HG03558 (cell line): ENCODE measurements around the gene TRMT112.

Experiments
- ATAC-seq: cut with Tn5 transposase; IDR thresholded peaks from one replicate; pipeline ENCODE4 v1.9.1; 2021; ENCODE audit warnings: moderate number of reproducible peaks; ENCODE audit not compliant: unreplicated experiment; ENCODE audit errors: extremely low read depth

The TRMT112 gene

DNA sequence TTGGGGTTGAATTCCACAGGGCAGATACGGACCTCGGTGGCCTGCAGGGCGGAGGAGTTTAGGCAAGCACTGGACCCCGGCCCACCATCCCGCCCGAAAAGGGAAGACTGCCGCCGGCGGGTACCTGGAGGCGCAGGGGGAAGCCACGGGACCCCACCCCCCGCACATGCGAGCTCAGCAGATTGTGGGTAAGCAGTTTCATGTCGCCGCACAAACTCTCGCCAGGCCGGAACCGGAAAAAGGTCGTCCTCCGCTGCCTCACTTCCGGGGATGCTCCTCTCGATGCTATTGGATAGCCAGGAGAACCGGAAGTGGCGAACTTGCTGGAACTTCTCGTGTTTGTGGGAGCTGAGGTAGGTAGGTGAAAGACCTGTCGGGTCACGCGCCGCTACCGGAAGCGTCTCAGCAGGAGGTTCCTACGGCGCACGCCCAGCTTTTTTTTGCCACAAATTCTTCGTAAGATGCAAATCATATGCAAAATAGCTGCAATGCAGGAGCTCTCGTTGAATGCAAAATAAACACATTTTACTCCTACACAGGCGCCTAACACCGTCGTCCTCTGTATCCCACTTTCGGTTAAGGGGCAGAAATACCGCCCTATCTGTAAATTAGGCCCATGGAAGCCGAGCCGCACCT is at the start of gene TRMT112:
Gene TRMT112 (minus strand): TSS at position 235 of the 636 bp plus-strand sequence. CDS start 33 bp downstream, at position 202.
- ATAC-seq, result peak; percentile 24

DNA sequence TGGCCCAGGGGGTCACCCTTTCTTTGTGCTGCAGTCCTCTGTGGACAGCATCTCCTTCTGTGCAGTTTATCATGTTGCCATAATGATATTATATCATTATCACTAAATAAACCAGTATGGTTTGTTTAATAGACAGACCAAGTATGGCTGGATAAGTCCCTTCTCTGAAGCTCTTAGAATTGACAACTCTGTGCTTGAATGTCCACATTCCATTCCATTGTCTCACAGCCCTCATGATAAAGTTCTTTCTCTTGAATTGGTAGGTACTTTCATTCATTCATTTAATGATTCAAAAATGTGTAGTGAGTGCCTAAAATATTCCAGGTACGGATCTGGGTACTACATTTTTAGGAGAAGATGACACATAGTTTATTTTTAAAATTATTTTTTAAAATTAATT is 49.4 kb upstream of the TRMT112 start:
- no peak for ATAC-seq

GRCh38 chr11:64364911-64365310 is 47.6 kb upstream of the TRMT112 start:
- no peak for ATAC-seq

- ATAC-seq, result no peak
Measured at GRCh38 chr11:64364435-64364834, 47.1 kb upstream of the TRMT112 start.

- ATAC-seq, result no peak
Measured at GRCh38 chr11:64362339-64362738, 45.0 kb upstream of the TRMT112 start.

DNA sequence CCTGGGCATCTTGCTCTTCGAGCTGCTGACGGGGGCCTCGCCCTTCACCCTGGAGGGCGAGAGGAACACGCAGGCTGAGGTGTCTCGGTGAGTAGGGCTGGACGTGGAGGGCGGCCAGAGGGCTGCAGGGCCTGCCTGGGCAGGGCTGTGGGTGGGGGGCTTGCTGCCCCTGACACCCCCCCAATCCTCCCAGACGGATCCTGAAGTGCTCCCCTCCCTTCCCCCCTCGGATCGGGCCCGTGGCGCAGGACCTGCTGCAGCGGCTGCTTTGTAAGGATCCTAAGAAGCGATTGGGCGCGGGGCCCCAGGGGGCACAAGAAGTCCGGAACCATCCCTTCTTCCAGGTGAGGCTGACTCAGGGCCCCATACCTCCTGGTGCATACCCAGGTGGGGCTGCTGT is 44.3 kb upstream of the TRMT112 start:
- ATAC-seq, result no peak

DNA sequence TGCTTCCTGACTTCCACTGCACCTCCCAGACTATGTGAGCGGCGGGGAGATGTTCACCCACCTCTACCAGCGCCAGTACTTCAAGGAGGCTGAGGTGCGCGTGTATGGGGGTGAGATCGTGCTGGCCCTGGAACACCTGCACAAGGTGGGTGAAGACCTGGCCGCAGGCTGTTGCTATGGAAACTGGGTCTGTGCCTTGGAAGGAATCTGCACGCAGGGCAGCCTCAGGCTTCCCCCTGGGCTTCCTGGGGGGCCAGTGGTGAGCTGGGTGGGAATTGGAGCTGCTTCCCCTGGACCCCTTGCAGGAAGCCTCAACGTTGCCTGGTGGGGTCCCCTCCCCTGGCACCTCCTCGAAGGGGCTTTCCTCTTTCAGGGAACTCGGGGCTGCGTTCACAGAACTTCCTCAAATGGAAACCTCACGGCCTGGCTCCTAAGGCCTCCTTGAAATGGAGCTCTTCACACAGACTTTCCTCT is 43.1 kb upstream of the TRMT112 start:
- ATAC-seq, result no peak

GRCh38 chr11:64359712-64360445 is 42.5 kb upstream of the TRMT112 start:
- no peak for ATAC-seq

DNA sequence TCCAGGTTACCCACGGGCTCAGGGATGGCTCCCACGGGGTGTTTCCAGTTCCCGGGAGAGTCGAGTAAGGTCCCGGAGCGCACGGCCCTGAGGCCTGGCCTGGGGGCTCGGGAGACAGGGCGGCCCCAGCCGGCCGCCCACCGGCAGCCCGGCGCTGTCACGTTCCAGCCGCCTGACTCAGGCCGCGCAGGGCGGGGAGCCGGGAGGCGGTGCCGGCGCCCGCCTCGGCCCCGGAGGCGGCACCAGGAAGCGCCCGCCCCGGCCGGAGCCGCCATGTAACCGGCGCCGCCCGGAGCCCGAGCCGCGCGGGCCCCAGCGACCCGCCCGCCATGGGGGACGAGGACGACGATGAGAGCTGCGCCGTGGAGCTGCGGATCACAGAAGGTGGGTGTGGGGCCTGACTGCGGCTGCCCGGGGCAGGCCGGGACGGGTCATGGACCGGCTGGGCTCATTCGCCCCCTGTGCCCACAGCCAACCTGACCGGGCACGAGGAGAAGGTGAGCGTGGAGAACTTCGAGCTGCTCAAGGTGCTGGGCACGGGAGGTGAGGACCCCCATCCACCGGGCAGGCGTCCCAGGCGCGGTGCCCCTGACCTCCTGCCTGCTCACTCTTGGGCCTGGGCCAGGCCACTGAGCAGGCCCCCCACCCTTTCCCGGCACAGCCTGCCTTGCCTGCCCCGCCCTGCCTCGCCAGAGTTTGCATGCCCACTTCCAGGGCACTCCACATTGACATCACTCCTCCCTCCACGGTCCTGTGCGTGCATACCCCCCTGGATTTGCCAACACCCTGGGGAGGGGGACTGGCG is 41.8 kb upstream of the TRMT112 start, which contains the start of gene RPS6KA4:
Gene RPS6KA4 (plus strand): TSS at position 256 of the 805 bp plus-strand sequence. CDS start 74 bp downstream, at position 330.
- ATAC-seq, result no peak

GRCh38 chr11:64358536-64358906 is 41.2 kb upstream of the TRMT112 start:
- ATAC-seq, result no peak

GRCh38 chr11:64357904-64358535 is 40.7 kb upstream of the TRMT112 start:
- no peak for ATAC-seq

DNA sequence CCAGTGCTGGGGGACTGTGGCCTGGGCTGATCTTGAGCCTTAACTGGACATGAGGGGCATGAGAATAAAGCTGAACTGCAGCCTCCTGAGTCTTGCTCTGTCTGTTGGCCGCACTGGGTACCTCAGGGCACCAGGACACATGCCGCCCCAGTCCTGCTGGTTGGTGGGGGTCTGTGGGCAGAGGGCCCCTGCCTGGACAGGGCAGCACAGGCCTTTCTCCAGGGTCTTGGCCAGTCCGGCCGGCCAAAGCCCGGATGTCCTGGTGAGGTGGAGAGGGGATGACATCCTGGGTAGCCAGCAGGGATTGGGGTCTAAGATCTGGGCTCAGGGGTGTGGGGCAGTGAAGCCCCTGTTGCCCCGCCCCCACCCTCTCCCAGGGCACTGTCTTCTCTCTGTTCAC is 40.1 kb upstream of the TRMT112 start:
- no peak for ATAC-seq

DNA sequence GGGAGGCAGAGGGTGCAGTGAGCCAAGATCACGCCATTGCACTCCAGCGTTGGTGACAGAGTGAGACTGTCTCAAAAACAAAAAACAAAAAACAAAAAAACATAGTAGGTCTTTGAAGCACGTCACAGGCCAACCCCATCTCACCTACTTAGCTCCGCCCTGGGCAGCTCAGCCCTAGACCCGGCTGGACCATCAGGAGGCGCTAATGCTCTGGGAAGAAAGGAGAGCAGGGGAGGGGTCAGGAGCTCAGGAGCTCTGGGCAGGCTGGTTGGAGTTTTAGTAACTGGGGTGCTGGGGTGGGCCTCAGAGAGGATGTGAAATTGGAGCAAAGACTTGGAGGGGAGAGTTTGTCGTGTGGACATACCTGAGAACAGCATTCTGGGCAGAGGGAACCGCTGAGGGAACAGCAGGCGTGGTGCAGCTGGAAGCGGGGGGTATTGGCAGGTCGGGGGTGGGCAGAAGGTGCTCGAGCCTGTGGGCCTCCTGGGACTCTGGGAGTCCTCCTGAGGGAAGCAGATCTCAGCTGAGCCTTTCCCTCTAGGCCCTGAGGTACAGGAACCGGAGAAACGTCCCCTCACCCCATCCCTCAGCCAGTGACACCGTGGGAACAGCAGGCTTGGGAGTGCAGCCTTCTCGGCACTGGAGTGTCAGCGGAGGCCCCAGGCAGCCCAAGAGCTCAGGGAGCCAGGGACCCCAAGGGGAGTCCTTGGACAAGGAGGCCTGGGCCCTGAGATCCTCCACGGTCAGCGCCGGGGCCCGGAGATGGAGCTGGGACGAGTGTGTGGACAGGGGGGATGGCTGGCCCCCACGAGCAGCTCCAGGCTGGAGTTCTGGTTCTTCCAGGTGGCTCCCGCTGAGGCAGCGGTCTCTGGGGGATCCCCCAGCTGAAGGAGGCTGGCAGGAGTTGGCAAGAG is 39.4 kb upstream of the TRMT112 start:
- ATAC-seq, result no peak

GRCh38 chr11:64355078-64355940 is 38.0 kb upstream of the TRMT112 start:
- no peak for ATAC-seq

DNA sequence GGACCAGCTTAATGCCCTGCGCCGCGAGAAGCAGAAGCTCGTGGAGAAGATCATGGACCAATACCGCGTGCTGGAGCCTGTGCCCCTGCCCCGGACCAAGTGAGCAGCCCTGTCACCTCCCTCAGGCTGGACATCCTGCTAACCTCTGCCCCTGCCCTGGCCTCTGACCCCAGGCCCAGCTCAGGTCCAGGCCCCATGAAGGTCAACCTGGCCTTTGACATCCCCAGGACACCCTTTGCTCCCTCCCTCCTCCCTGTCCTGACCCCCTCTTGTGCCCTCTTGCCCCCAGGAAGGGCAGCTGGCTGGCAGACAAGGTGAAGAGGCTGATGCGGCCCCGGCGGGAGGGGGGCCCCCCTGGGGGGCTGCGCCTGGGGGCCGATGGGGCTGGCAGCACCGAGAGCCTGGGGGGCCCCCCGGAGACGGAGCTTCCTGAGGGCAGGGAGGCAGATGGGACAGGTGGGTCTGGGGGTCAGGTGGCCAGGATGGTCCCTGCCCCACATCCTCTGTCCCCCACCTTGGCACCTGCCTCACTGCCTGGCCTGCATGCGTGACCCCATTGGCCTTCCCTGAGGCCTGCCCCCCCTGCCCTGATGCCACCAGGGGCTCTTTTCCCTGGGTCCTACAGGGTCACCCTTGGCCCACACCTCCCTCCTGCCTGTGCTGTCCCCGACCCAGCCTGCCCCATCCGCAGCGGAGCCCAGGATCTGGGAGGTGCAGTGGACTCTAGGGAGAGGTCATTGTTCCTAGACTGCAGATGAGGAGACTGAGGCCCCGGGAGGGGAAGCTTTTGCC is 36.6 kb upstream of the TRMT112 start:
- ATAC-seq, result no peak

DNA sequence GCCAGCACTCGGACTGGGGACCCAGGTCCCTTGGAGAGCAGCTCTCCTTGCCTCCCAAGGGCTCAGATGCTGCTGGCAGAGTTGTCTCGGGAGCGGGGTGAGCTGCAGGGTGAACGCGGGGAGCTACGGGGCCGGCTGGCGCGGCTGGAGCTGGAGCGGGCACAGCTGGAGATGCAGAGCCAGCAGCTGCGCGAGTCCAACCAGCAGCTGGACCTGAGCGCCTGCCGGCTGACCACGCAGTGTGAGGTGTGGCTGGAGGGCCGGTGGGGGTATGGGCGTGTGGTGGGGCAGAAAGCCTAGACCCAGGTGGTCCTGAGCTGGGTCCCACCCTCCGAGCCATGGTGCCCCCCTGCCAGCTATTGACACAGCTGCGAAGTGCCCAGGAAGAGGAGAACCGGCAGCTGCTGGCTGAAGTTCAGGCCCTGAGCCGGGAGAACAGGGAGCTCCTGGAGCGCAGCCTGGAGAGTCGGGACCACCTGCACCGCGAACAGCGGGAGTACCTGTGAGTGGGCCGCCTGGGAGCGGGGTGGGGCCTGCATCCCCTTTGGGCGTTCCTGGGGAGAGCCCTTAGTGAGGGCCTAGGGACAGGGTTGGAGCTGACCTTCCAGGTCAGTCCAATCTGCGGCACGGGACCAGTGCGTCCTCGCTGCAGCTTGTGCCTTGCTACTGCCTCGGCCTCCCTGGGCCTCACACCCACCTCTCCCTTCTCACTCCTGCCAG is 35.8 kb upstream of the TRMT112 start:
- no peak for ATAC-seq
